8988T (cell line): ENCODE results near the gene ARG2.

Experiments
- DNase-seq: peaks from one replicate; pipeline ENCODE4 v3.0.0; 2011

ARG2 gene

GRCh38 chr14:67619446-67620216 is at the start of gene ARG2:
Gene ARG2 (plus strand): TSS chr14:67619920. CDS start chr14:67619978, 58 bp downstream.
- DNase-seq = peak; percentile 86

GRCh38 chr14:67570453-67570852 is 49.3 kb upstream of the ARG2 start:
- no peak for DNase-seq

- DNase-seq = peak; percentile 56
These were observed 48.3 kb upstream of the ARG2 start for GRCh38 chr14:67571275-67571990.

GRCh38 chr14:67571991-67572323 is 47.8 kb upstream of the ARG2 start:
- no peak for DNase-seq

- no peak for DNase-seq
These were observed 47.1 kb upstream of the ARG2 start for GRCh38 chr14:67572608-67573007.

GRCh38 chr14:67573228-67574010 is 46.3 kb upstream of the ARG2 start:
- no peak for DNase-seq

- DNase-seq = no peak
These were observed 45.6 kb upstream of the ARG2 start for GRCh38 chr14:67574156-67574555.

- no peak for DNase-seq
These were observed 44.9 kb upstream of the ARG2 start for GRCh38 chr14:67574806-67575205.

GRCh38 chr14:67575684-67576083 is 44.0 kb upstream of the ARG2 start:
- DNase-seq = no peak

GRCh38 chr14:67576216-67576955 is 43.3 kb upstream of the ARG2 start:
- no peak for DNase-seq

GRCh38 chr14:67577181-67577808 is 42.4 kb upstream of the ARG2 start:
- no peak for DNase-seq

GRCh38 chr14:67577909-67578749 is 41.6 kb upstream of the ARG2 start:
- DNase-seq = no peak

- DNase-seq = no peak
These were observed 40.7 kb upstream of the ARG2 start for GRCh38 chr14:67579040-67579439.

GRCh38 chr14:67579636-67580035 is 40.1 kb upstream of the ARG2 start:
- no peak for DNase-seq

GRCh38 chr14:67580336-67581171 is 39.2 kb upstream of the ARG2 start:
- no peak for DNase-seq

- DNase-seq = no peak
These were observed 38.1 kb upstream of the ARG2 start for GRCh38 chr14:67581643-67582042.

- no peak for DNase-seq
These were observed 37.7 kb upstream of the ARG2 start for GRCh38 chr14:67582061-67582460.

- peak; percentile 63 for DNase-seq
These were observed 35.7 kb upstream of the ARG2 start for GRCh38 chr14:67583711-67584644.

GRCh38 chr14:67584978-67585377 is 34.7 kb upstream of the ARG2 start:
- no peak for DNase-seq
